Colonic mucosa (tissue), 4 donors: ENCODE results near the gene POLDIP3. TPM values are rescaled to one million over a fixed set of nuclear protein-coding genes. Genes with fewer than 3 reads are reported as not detected.
A peak's percentile ranks its signal among the peaks of the same experiment; 100 is the strongest.

Experiments
- DNase-seq: peaks from one replicate; pipeline ENCODE4 v3.0.0-alpha.2; 2020
- H3K27ac ChIP-seq: fragments of 200-600 bp; one replicate; pipeline ENCODE4 v1.8.0; 2021
- H3K27me3 ChIP-seq: fragments of 200-600 bp; one replicate; pipeline ENCODE4 v1.8.0; 2021
- H3K36me3 ChIP-seq: fragments of 200-600 bp; one replicate; pipeline ENCODE4 v1.8.0; 2021
- H3K4me1 ChIP-seq: fragments of 200-600 bp; one replicate; pipeline ENCODE4 v1.8.0; 2021; ENCODE audit warnings: mild to moderate bottlenecking
- H3K4me3 ChIP-seq: fragments of 200-600 bp; one replicate; pipeline ENCODE4 v1.8.0; 2021
- H3K9ac ChIP-seq, 2 donors: one replicate each; pipeline ENCODE4 v1.7.0; 2013; ENCODE audit warnings: control low read depth in 2 of 2, low read depth in 2 of 2, low read length in 2 of 2
- H3K9me3 ChIP-seq: fragments of 200-600 bp; one replicate; pipeline ENCODE4 v1.8.0; 2021
- CTCF ChIP-seq: fragments of 200-600 bp; IDR thresholded peaks from one replicate; pipeline ENCODE4 v1.8.0; 2022; ENCODE audit warnings: antibody characterized with exemption, mild to moderate bottlenecking
- intact Hi-C: fragments of 100-400 bp; cut with DNase I; formaldehyde crosslinking; loops from one replicate; pipeline ENCODE4 v1.14.1; 2022
- total RNA-seq, 2 donors: library from RNA; stranded (reverse); fragmentation: NEBNext Ultra II Directional in 1 of 2; extraction: Animal tissue kit (Norgen Biotek cat#: 25700) in 1 of 2; gene quantifications; one replicate each; pipeline ENCODE4 v1.2.1, GENCODE V29; 2021
- donor health status: healthy.
- donor health status: DM: no; HTN: no; CAD: no.
- donor health status: DM: no; HTN: no; CAD: no.

The POLDIP3 gene
- total RNA-seq, 2 donors from 2014 or later = 55.0 to 68.2 TPM

GRCh38 chr22:42653999-42654398 lies 39.3 kb upstream of the POLDIP3 start:
- Histone ChIP-seq H3K27ac (no peak overlapping the region), H3K9me3 (no peaks in the 10 kb centered on the region), H3K4me3 (no peak overlapping the region), H3K9ac (no peak overlapping the region), H3K36me3 (no peaks in the 10 kb centered on the region), H3K27me3 (no peaks in the 10 kb centered on the region), H3K4me1 (no peaks in the 10 kb centered on the region)
- TF ChIP-seq CTCF = no peak
- DNase-seq = no peak
- intact Hi-C loops = no loop called here

- Histone ChIP-seq H3K27me3 (no peaks in the 10 kb centered on the region), H3K27ac (no peak overlapping the region), H3K9ac (peak overlapping the region in 1 of 2 donors; percentile 12), H3K36me3 (no peaks in the 10 kb centered on the region), H3K4me3 (no peak overlapping the region), H3K9me3 (no peaks in the 10 kb centered on the region), H3K4me1 (peaks cover 19% of the 10 kb centered on the region)
- intact Hi-C loops = no loop called here
- no peak for DNase-seq
- TF ChIP-seq CTCF = no peak
These were observed 36.5 kb upstream of the POLDIP3 start for GRCh38 chr22:42651134-42651533.

- Histone ChIP-seq H3K9ac (peak within 1 kb of the TSS; percentile 99), H3K4me1 (peaks cover 34% of the 10 kb centered on the region), H3K27me3 (no peaks in the 10 kb centered on the region), H3K36me3 (no peaks in the 10 kb centered on the region), H3K9me3 (no peaks in the 10 kb centered on the region), H3K27ac (peak within 1 kb of the TSS; percentile 93), H3K4me3 (peak within 1 kb of the TSS; percentile 93)
- TF ChIP-seq CTCF = no peak
- DNase-seq = peak; percentile 84
- intact Hi-C loops = no loop called here
These were observed 34.8 kb upstream of the POLDIP3 start, which contains the start of gene CYB5R3 for GRCh38 chr22:42649246-42650099. Gene CYB5R3, minus strand, starts transcription at chr22:42649392. Its CDS starts 77 bp downstream, at chr22:42649315.

GRCh38 chr22:42648368-42649245 lies 33.9 kb upstream of the POLDIP3 start:
- H3K4me3 ChIP-seq = peak overlapping the region; percentile 93
- peaks cover 40% of the 10 kb centered on the region for H3K4me1 ChIP-seq
- peak overlapping the region; percentile 93 for H3K27ac ChIP-seq
- H3K9me3 ChIP-seq = no peaks in the 10 kb centered on the region
- peak; percentile 92 for DNase-seq
- intact Hi-C loops = no loop called here
- no peaks in the 10 kb centered on the region for H3K27me3 ChIP-seq
- no peak for TF ChIP-seq CTCF
- H3K9ac ChIP-seq = peak overlapping the region; percentile 99
- H3K36me3 ChIP-seq = no peaks in the 10 kb centered on the region

GRCh38 chr22:42648017-42648367 lies 33.3 kb upstream of the POLDIP3 start:
- Histone ChIP-seq H3K36me3 (no peaks in the 10 kb centered on the region), H3K4me3 (peak overlapping the region; percentile 93), H3K27ac (peak overlapping the region; percentile 93), H3K4me1 (peaks cover 42% of the 10 kb centered on the region), H3K27me3 (no peaks in the 10 kb centered on the region), H3K9me3 (no peaks in the 10 kb centered on the region), H3K9ac (peak overlapping the region; percentile 99)
- intact Hi-C loops = no loop called here
- no peak for TF ChIP-seq CTCF
- no peak for DNase-seq
